Testis (tissue), 2 donors: Measurements from ENCODE around the gene STXBP2.

Experiments
- CTCF ChIP-seq, 3 experiments: fragments of 450-650 bp in 2 of 3; fragments of 200-600 bp in 1 of 3; sonication (generic) in 1 of 3; IDR thresholded peaks; one replicate each; pipeline ENCODE4 v1.5.1; 2016 to 2019; ENCODE audit warnings: antibody characterized with exemption in 3 of 3, mild to moderate bottlenecking in 2 of 3, moderate library complexity in 1 of 3
- POLR2A ChIP-seq: fragments of 450-650 bp; IDR thresholded peaks from one replicate; pipeline ENCODE4 v1.6.1; 2017; ENCODE audit warnings: antibody characterized with exemption, mild to moderate bottlenecking, moderate library complexity

- no peak for TF ChIP-seq CTCF (IDR thresholded peaks at IDR 0.05)
- no peak for TF ChIP-seq POLR2A
Measured at GRCh38 chr19:7620442-7621412, 16.2 kb upstream of the STXBP2 start.
